GM23248 (cell line): ENCODE data around the gene SIX5.

Experiments
- EZH2 ChIP-seq: fragments of 200-600 bp; sonication (generic); IDR thresholded peaks from 2 replicates; pipeline ENCODE4 v1.6.1; 2018; ENCODE audit warnings: antibody characterized with exemption, mild to moderate bottlenecking; ENCODE audit not compliant: insufficient read depth, poor library complexity, severe bottlenecking
- EZH2phosphoT487 ChIP-seq: fragments of 200-600 bp; sonication (generic); IDR thresholded peaks from 2 replicates; pipeline ENCODE4 v1.6.1; 2018; ENCODE audit warnings: antibody characterized with exemption, moderate library complexity, mild to moderate bottlenecking, low read depth; ENCODE audit not compliant: insufficient read depth

DNA sequence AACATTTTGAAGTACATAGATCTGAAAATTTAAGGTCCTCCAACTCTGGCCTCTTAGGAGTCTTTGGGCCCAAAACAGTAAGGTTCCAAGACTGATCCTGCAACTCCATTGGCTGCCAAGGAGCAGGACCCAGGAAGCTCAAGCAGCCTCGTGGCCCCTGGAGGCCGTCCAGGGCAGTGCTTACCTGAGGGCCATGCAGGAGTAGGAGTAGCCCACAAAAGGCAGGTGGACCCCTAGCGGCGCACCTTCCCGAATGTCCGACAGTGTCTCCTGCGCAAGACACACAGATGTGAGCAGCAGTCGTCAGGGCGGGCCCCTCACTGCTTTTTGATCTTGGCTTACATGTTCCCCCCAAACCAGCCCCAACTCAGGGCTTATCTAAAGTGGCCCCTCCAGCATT is 5.7 kb upstream of the SIX5 start:
- TF ChIP-seq EZH2phosphoT487 (no peak), EZH2 (no peak)
